Stomach smooth muscle (tissue), 2 donors: Measurements from ENCODE around the gene CLASP1.

Experiments
- H3K27ac ChIP-seq: one replicate; pipeline ENCODE4 v1.7.0; 2013; ENCODE audit warnings: mild to moderate bottlenecking, low read length, inconsistent platforms
- H3K27me3 ChIP-seq, 2 donors: one replicate each; pipeline ENCODE4 v1.7.0; 2013; ENCODE audit warnings: low read length in 2 of 2; ENCODE audit not compliant: insufficient read depth in 2 of 2, control insufficient read depth in 1 of 2
- H3K36me3 ChIP-seq, 2 donors: one replicate each; pipeline ENCODE4 v1.7.0; 2013; ENCODE audit warnings: low read length in 2 of 2; ENCODE audit not compliant: control insufficient read depth in 2 of 2, insufficient read depth in 2 of 2
- H3K4me1 ChIP-seq: one replicate; pipeline ENCODE4 v1.7.0; 2013; ENCODE audit warnings: low read length; ENCODE audit not compliant: control insufficient read depth, insufficient read depth
- H3K4me3 ChIP-seq, 2 donors: one replicate each; pipeline ENCODE4 v1.7.0; 2013; ENCODE audit warnings: low read length in 2 of 2
- H3K9ac ChIP-seq, 2 donors: one replicate each; pipeline ENCODE4 v1.7.0; 2013; ENCODE audit warnings: low read length in 2 of 2, mild to moderate bottlenecking in 1 of 2
- H3K9me3 ChIP-seq, 2 donors: one replicate each; pipeline ENCODE4 v1.7.0; 2013; ENCODE audit warnings: low read length in 2 of 2; ENCODE audit not compliant: control insufficient read depth in 2 of 2
- donor health status: healthy.
- donor health status: Pancreatic carcinoma.

The CLASP1 gene

GRCh38 chr2:121287956-121288355, 361.3 kb downstream of the CLASP1 start:
- no peaks in the 10 kb centered on the region for H3K36me3 ChIP-seq
- no peaks in the 10 kb centered on the region for H3K9me3 ChIP-seq
- H3K9ac ChIP-seq: no peak overlapping the region
- no peak overlapping the region for H3K4me3 ChIP-seq
- H3K27me3 ChIP-seq: peaks cover 14 to 24% of the 10 kb centered on the region in 2 donors
- no peak overlapping the region for H3K27ac ChIP-seq
- H3K4me1 ChIP-seq: peaks cover 4% of the 10 kb centered on the region
